ENCODE measurements around the gene DFFB. TPM values are rescaled to one million over a fixed set of nuclear protein-coding genes. Genes with fewer than 3 reads are reported as not detected.
A peak's percentile ranks its signal among the peaks of the same experiment; 100 is the strongest.
"Not testable (repeated sequence)": the region's sequence is repeated elsewhere in the genome, so short reads cannot be mapped to it uniquely, and the experiment has no call there.

Gene DFFB
- 10 to 100 TPM in 5 of 7 donors, 1 to 10 TPM in 2; 8.5 to 13.8 (median 12.1) TPM for total RNA-seq
- 10 to 100 TPM in 1 of 3 donors, 1 to 10 TPM in 2; 6.3 to 10.5 (median 8.7) TPM for polyA plus RNA-seq
- long read RNA-seq, donor 1, partial matches to known transcripts, result 0 of 1 reads
- long read RNA-seq, donor 1, other reads (novel, unspliced or antisense), result 0 of 1 reads
- long read RNA-seq, donor 2, partial matches to known transcripts, result 0 of 1 reads
- long read RNA-seq, donor 2, other reads (novel, unspliced or antisense), result 0 of 1 reads

GRCh38 chr1:3856923-3857790, at the start of gene DFFB, which contains the start of gene CEP104:
Gene DFFB, plus strand, starts transcription at chr1:3857476. Its CDS starts 128 bp downstream, at chr1:3857604.
Gene CEP104, minus strand, starts transcription at chr1:3857211. Its CDS starts 4,804 bp downstream, at chr1:3852407.
- Histone ChIP-seq H3K27me3 (replicated peaks in 1 of 7) (no peaks in the 10 kb centered on the region), H3K27ac (peak within 1 kb of the TSS; percentile 74 to 92 (median 86)), H3K4me1 (peaks cover 12 to 35% (median 30%) of the 10 kb centered on the region in 6 donors), H3K9me3 (no peaks in the 10 kb centered on the region), H3K36me3 (peaks cover 0 to 12% (median 3%) of the 10 kb centered on the region in 6 donors), H3K4me3 (peak within 1 kb of the TSS; percentile 68 to 98 (median 86))
- 0 to 1% (median 0%) methylated on average over 15 to 73 of the region's 73 CpGs for WGBS, 5 donors
- intact Hi-C loops (cut with DNase I; ENCODE audit: low total_unique reads), result no loop called here
- peak; percentile 98 for DNase-seq
- TF ChIP-seq POLR2AphosphoS5 (IDR thresholded peaks at IDR 0.05), result peak; percentile 89 to 95 (median 93)
- TF ChIP-seq CTCF (IDR thresholded peaks at IDR 0.05 in 8 of 11, conservative IDR thresholded peaks at IDR 0.05 in 3 of 11), result peak in 10 of 11 experiments; percentile 18 to 76 (median 61)
- peak in 1 of 3 donors; percentile 20 for TF ChIP-seq POLR2A (IDR thresholded peaks at IDR 0.05)

GRCh38 chr1:3807769-3808168, 49.5 kb upstream of the DFFB start:
- H3K27ac ChIP-seq, result no peak overlapping the region
- WGBS, 5 donors, result 69 to 87% (median 73%) methylated on average over 5 of the region's 5 CpGs
- H3K4me3 ChIP-seq, result no peak overlapping the region
- TF ChIP-seq POLR2A (IDR thresholded peaks at IDR 0.05) (no peak), CTCF (IDR thresholded peaks at IDR 0.05 in 8 of 11, conservative IDR thresholded peaks at IDR 0.05 in 3 of 11) (no peak), POLR2AphosphoS5 (IDR thresholded peaks at IDR 0.05) (no peak)
- no peaks in the 10 kb centered on the region for H3K4me1 ChIP-seq
- peaks cover 0 to 9% (median 0%) of the 10 kb centered on the region in 8 donors for H3K9me3 ChIP-seq
- intact Hi-C loops (cut with DNase I; ENCODE audit: low total_unique reads), result no loop called here
- H3K27me3 ChIP-seq (replicated peaks in 1 of 7), result peaks cover 0 to 9% (median 0%) of the 10 kb centered on the region in 7 donors
- no peak for DNase-seq
- no peaks in the 10 kb centered on the region for H3K36me3 ChIP-seq

GRCh38 chr1:3809680-3810079, 47.6 kb upstream of the DFFB start:
- H3K9me3 ChIP-seq, result peaks cover 0 to 9% (median 0%) of the 10 kb centered on the region in 8 donors
- 72 to 82% (median 77%) methylated on average over 5 to 7 of the region's 7 CpGs for WGBS, 5 donors
- no peaks in the 10 kb centered on the region for H3K27me3 ChIP-seq (replicated peaks in 1 of 7)
- intact Hi-C loops (cut with DNase I; ENCODE audit: low total_unique reads), result no loop called here
- TF ChIP-seq POLR2A (IDR thresholded peaks at IDR 0.05) (no peak), POLR2AphosphoS5 (IDR thresholded peaks at IDR 0.05) (no peak), CTCF (IDR thresholded peaks at IDR 0.05 in 8 of 11, conservative IDR thresholded peaks at IDR 0.05 in 3 of 11) (no peak)
- peaks cover 0 to 12% (median 7%) of the 10 kb centered on the region in 6 donors for H3K36me3 ChIP-seq
- H3K4me3 ChIP-seq, result no peak overlapping the region
- DNase-seq, result no peak
- H3K4me1 ChIP-seq, result no peaks in the 10 kb centered on the region
- H3K27ac ChIP-seq, result no peak overlapping the region

- H3K4me1 ChIP-seq; intact Hi-C loops (cut with DNase I; ENCODE audit: low total_unique reads); H3K4me3 ChIP-seq; H3K27me3 ChIP-seq (replicated peaks in 1 of 7); H3K9me3 ChIP-seq; DNase-seq; H3K27ac ChIP-seq: not testable (repeated sequence)
- H3K36me3 ChIP-seq, result peaks cover 0 to 18% (median 12%) of the 10 kb centered on the region in 6 donors
- WGBS, 5 donors, result 73 to 87% (median 76%) methylated on average over 9 of the region's 9 CpGs
These were observed 47.0 kb upstream of the DFFB start for GRCh38 chr1:3810149-3810761.
